Astrocyte (in vitro differentiated cells and primary cell): Measurements from ENCODE around the gene NAP1L4. TPM values are rescaled to one million over a fixed set of nuclear protein-coding genes. Genes with fewer than 3 reads are reported as not detected.

Experiments
- DNase-seq: peaks from one replicate; pipeline ENCODE4 v3.0.0-alpha.2; 2010; ENCODE audit warnings: low read depth
- FAIRE-seq: peaks from 2 replicates; lab custom pipeline; 2011; peaks lifted over from hg19 to GRCh38; lab: Jason Lieb, UNC
- H2AFZ ChIP-seq: 2 replicates; pipeline ENCODE4 v1.6.0; 2012; ENCODE audit warnings: low read depth, low read length, inconsistent platforms
- H3K27ac ChIP-seq: 2 replicates; pipeline ENCODE4 v1.5.1; 2011; ENCODE audit warnings: low read depth, low read length, inconsistent platforms
- H3K27me3 ChIP-seq: 2 replicates; pipeline ENCODE4 v1.6.0; 2011; ENCODE audit warnings: low read length, inconsistent platforms; ENCODE audit not compliant: insufficient read depth
- H3K36me3 ChIP-seq: 2 replicates; pipeline ENCODE4 v1.5.1; 2011; ENCODE audit warnings: low read length, inconsistent platforms; ENCODE audit not compliant: insufficient read depth
- H3K4me1 ChIP-seq: 2 replicates; pipeline ENCODE4 v1.5.1; 2011; ENCODE audit warnings: low read length, inconsistent platforms; ENCODE audit not compliant: insufficient read depth
- H3K4me2 ChIP-seq: 2 replicates; pipeline ENCODE4 v1.6.0; 2012; ENCODE audit warnings: low read length, inconsistent platforms
- H3K4me3 ChIP-seq: 2 replicates; pipeline ENCODE4 v1.5.1; 2011; ENCODE audit warnings: low read depth, mild to moderate bottlenecking, low read length, inconsistent platforms; ENCODE audit not compliant: insufficient read depth
- H3K79me2 ChIP-seq: 2 replicates; pipeline ENCODE4 v1.6.0; 2012; ENCODE audit warnings: mild to moderate bottlenecking, low read length, inconsistent platforms; ENCODE audit not compliant: insufficient read depth
- H3K9ac ChIP-seq: 2 replicates; pipeline ENCODE4 v1.6.0; 2012; ENCODE audit warnings: mild to moderate bottlenecking, low read length, inconsistent platforms
- H3K9me3 ChIP-seq: 2 replicates; pipeline ENCODE4 v1.5.1; 2012; ENCODE audit warnings: low read depth, mild to moderate bottlenecking, low read length, inconsistent platforms; ENCODE audit not compliant: insufficient read depth
- H4K20me1 ChIP-seq: 2 replicates; pipeline ENCODE4 v1.6.0; 2012; ENCODE audit warnings: low read length, inconsistent platforms; ENCODE audit not compliant: insufficient read depth
- H3K27ac Mint-ChIP-seq: one replicate; pipeline ENCODE4 v1.8.0; 2021; ENCODE audit warnings: mild to moderate bottlenecking, mixed read lengths; ENCODE audit not compliant: unreplicated experiment
- H3K27me3 Mint-ChIP-seq: one replicate; pipeline ENCODE4 v1.8.0; 2021; ENCODE audit warnings: low read depth, mixed read lengths; ENCODE audit not compliant: unreplicated experiment
- H3K36me3 Mint-ChIP-seq: one replicate; pipeline ENCODE4 v1.8.0; 2021; ENCODE audit warnings: low read depth, mixed read lengths; ENCODE audit not compliant: unreplicated experiment
- H3K4me1 Mint-ChIP-seq: one replicate; pipeline ENCODE4 v1.8.0; 2021; ENCODE audit warnings: low read depth, mixed read lengths; ENCODE audit not compliant: unreplicated experiment
- H3K4me3 Mint-ChIP-seq: one replicate; pipeline ENCODE4 v1.8.0; 2021; ENCODE audit warnings: mild to moderate bottlenecking, moderate library complexity, mixed read lengths; ENCODE audit not compliant: unreplicated experiment
- H3K9me3 Mint-ChIP-seq: one replicate; pipeline ENCODE4 v1.8.0; 2021; ENCODE audit warnings: mild to moderate bottlenecking, mixed read lengths; ENCODE audit not compliant: unreplicated experiment
- CTCF ChIP-seq: IDR thresholded peaks from 2 replicates; pipeline ENCODE4 v1.5.1; 2011; ENCODE audit warnings: low read depth, mild to moderate bottlenecking, inconsistent platforms, low read length, moderate library complexity; ENCODE audit not compliant: insufficient read depth
- EZH2 ChIP-seq: IDR thresholded peaks from 2 replicates; pipeline ENCODE4 v1.6.1; 2012; ENCODE audit warnings: mild to moderate bottlenecking, low read length, inconsistent platforms; ENCODE audit not compliant: insufficient read depth
- total RNA-seq: library from RNA; stranded (reverse); gene quantifications from 2 replicates; pipeline ENCODE4 v1.2.1, GENCODE V29; 2021

The NAP1L4 gene
- total RNA-seq, 1 donor from 2014 or later: 153 TPM

- peak overlapping the region; percentile 33 for H2AFZ ChIP-seq
- H3K9me3 ChIP-seq: no peaks in the 10 kb centered on the region
- Mint-ChIP-seq H3K4me3 (peak overlapping the region; percentile 76), H3K9me3 (no peaks in the 10 kb centered on the region), H3K4me1 (peaks cover 12% of the 10 kb centered on the region), H3K27ac (peak overlapping the region; percentile 81), H3K27me3 (no peaks in the 10 kb centered on the region), H3K36me3 (no peaks in the 10 kb centered on the region)
- peak overlapping the region; percentile 87 for H3K27ac ChIP-seq
- peak overlapping the region; percentile 97 for H3K4me2 ChIP-seq
- peaks cover 37% of the 10 kb centered on the region for H3K79me2 ChIP-seq
- H3K27me3 ChIP-seq: no peaks in the 10 kb centered on the region
- H4K20me1 ChIP-seq: peaks cover 39% of the 10 kb centered on the region
- peaks cover 45% of the 10 kb centered on the region for H3K4me1 ChIP-seq
- peak overlapping the region; percentile 48 for H3K4me3 ChIP-seq
- FAIRE-seq (no peak), DNase-seq (peak; percentile 58)
- TF ChIP-seq EZH2 (no peak), CTCF (no peak)
- no peaks in the 10 kb centered on the region for H3K36me3 ChIP-seq
- peak overlapping the region; percentile 76 for H3K9ac ChIP-seq
Measured at GRCh38 chr11:2929531-2929949, 62.6 kb downstream of the NAP1L4 start.

- H3K4me1 Mint-ChIP-seq: peaks cover 12% of the 10 kb centered on the region
- peak; percentile 80 for DNase-seq
- no peak for TF ChIP-seq EZH2
- no peak for TF ChIP-seq CTCF
Measured at GRCh38 chr11:2928605-2929530, 63.3 kb downstream of the NAP1L4 start, which contains the start of gene PHLDA2. PHLDA2 (minus strand) TSS chr11:2929420; CDS start chr11:2929364, 56 bp downstream.

More at GRCh38 chr11:2928605-2929530, 63.3 kb downstream of the NAP1L4 start, which contains the start of gene PHLDA2:
- Histone ChIP-seq H3K9ac (peak within 1 kb of the TSS; percentile 80), H3K79me2 (peaks cover 37% of the 10 kb centered on the region), H3K9me3 (no peaks in the 10 kb centered on the region), H3K27ac (peak within 1 kb of the TSS; percentile 87), H3K4me1 (peaks cover 45% of the 10 kb centered on the region), H3K36me3 (no peaks in the 10 kb centered on the region), H3K27me3 (no peaks in the 10 kb centered on the region), H2AFZ (peak within 1 kb of the TSS; percentile 33), H3K4me2 (peak within 1 kb of the TSS; percentile 97), H4K20me1 (peaks cover 42% of the 10 kb centered on the region), H3K4me3 (peak within 1 kb of the TSS; percentile 75)
- Mint-ChIP-seq H3K27ac (peak within 1 kb of the TSS; percentile 94), H3K36me3 (no peaks in the 10 kb centered on the region), H3K9me3 (no peaks in the 10 kb centered on the region), H3K27me3 (no peaks in the 10 kb centered on the region), H3K4me3 (peak within 1 kb of the TSS; percentile 94)
- no peak for FAIRE-seq
